Memory B cell (primary cell): ENCODE results near the gene MTA1.
A peak's percentile ranks its signal among the peaks of the same experiment; 100 is the strongest.

Source experiments
- ATAC-seq: fragments of 150-1000 bp; cut with Tn5 transposase; 2 replicates; pipeline ENCODE4 v1.10.0; 2021; ENCODE audit warnings: low read depth, mild to moderate bottlenecking, moderate library complexity
- DNase-seq, 2 donors: peaks; one replicate each; pipeline ENCODE4 v3.0.0; 2022; ENCODE audit warnings: low spot score in 2 of 2
- H3K27ac Mint-ChIP-seq: one replicate; pipeline ENCODE4 v1.8.0; 2022; ENCODE audit warnings: mild to moderate bottlenecking, moderate library complexity, mixed read lengths
- H3K27me3 Mint-ChIP-seq: one replicate; pipeline ENCODE4 v1.8.0; 2022; ENCODE audit warnings: mixed read lengths
- H3K36me3 Mint-ChIP-seq: one replicate; pipeline ENCODE4 v1.8.0; 2022; ENCODE audit warnings: mild to moderate bottlenecking, mixed read lengths
- H3K4me1 Mint-ChIP-seq: one replicate; pipeline ENCODE4 v1.8.0; 2022; ENCODE audit warnings: mixed read lengths
- H3K4me3 Mint-ChIP-seq: one replicate; pipeline ENCODE4 v1.8.0; 2022; ENCODE audit warnings: mild to moderate bottlenecking, moderate library complexity, mixed read lengths
- H3K9me3 Mint-ChIP-seq: one replicate; pipeline ENCODE4 v1.8.0; 2022; ENCODE audit warnings: mixed read lengths

Gene MTA1

DNA sequence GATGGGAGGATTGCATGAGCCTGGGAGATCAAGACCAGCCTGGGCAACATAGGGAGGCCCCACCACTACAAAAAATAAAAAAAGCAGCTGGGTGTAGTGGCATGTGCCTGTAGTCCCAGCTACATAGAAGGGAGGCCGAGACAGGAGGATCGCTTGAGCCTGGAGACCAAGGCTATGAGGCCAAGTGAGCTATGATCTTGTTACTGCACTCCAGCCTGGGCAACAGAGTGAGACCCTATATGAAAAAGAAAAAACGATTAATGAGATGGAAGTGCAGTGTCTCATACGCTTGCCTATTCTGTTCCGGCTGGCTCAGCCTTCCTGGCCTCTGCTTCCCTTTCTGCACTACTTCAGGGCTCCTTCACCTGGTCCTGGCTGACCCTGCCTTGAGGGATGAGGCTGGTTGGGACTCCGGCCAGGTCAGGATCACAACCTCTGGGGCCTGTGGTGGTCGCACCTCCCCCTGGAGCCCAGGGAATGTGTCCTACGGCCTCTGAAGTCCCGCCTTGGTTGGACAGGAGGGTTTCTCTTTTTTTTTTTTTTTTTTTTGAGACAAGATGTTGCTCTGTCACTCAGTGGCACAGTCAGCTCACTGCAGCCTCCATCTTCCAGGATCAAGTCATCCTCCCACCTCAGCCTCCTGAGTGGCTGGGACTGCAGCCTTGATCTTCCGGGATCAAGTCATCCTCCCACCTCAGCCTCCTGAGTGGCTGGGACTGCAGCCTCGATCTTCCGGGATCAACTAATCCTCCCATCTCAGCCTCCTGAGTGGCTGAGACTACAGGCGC is 82.1 kb downstream of the MTA1 start:
- H3K27me3 Mint-ChIP-seq = peaks cover 5% of the 10 kb centered on the region
- H3K27ac Mint-ChIP-seq = peak overlapping the region; percentile 46
- H3K9me3 Mint-ChIP-seq = no peaks in the 10 kb centered on the region
- DNase-seq (no peak), ATAC-seq (no peak)
- no peaks in the 10 kb centered on the region for H3K36me3 Mint-ChIP-seq
- no peak overlapping the region for H3K4me3 Mint-ChIP-seq
- no peaks in the 10 kb centered on the region for H3K4me1 Mint-ChIP-seq

DNA sequence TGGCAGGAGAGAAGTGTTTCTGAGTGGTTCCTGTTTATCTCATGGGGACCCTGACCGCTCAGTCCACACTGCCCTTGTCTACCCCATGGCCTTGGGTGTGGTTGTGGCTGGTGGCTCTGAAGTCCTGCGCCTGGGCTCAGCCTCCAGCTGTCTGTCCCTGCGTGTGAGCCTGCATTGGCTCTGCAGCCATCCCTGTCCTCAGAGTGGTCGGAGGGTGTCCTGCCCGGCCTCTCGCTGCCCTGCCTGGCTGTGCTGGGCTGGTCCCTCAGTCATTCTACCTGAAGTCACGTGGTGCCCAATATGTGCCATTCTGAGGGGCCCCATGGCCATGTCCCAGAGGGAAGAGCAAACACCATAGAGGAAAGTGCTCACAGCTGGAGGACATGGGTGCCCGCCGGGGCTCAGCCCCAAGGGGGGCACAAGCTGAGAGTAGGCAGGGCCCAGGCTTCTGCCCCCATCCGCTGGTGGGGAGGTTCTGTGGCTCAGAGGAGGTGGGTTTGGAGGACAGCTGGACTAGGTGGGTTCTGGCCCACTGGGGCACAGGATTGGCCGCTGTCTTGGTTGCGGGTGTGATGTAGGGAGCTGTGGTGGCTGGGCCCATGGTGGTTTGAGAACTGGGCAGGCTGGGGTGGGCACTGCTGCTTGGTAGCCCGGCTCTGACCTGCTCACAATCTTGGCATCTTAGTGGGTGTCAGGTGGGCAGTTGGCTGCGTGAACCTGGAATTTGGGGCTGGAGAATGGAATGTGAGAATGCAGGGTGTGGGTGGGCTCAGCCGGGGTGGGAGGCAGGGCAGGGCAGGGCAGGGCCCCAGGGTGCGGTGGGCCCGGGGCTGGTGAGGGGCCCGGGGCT is 83.0 kb downstream of the MTA1 start:
- Mint-ChIP-seq H3K36me3 (no peaks in the 10 kb centered on the region), H3K4me1 (no peaks in the 10 kb centered on the region), H3K4me3 (peak overlapping the region; percentile 25), H3K9me3 (no peaks in the 10 kb centered on the region), H3K27me3 (peaks cover 7% of the 10 kb centered on the region), H3K27ac (peak overlapping the region; percentile 73)
- DNase-seq = no peak
- no peak for ATAC-seq

DNA sequence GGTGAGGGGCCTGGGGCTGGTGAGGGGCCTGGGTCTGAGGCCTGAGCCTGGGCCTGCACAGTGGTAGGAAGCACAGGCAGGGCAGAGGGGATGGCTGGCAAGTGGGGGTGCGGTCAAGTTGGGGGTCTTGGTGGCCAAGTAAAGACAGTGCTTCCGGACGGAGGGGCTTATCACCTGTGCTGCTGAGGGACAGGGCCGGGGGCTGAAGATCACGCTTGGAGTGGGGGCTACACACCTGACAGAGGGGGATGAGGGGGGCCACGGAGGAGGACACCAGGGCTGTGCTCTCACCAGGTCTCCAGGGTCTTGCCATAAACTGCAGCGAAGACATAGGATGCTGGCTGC is 83.6 kb downstream of the MTA1 start:
- Mint-ChIP-seq H3K27me3 (peaks cover 10% of the 10 kb centered on the region), H3K4me1 (peaks cover 3% of the 10 kb centered on the region), H3K4me3 (no peak overlapping the region), H3K9me3 (no peaks in the 10 kb centered on the region), H3K36me3 (no peaks in the 10 kb centered on the region), H3K27ac (peak overlapping the region; percentile 73)
- ATAC-seq = no peak
- DNase-seq = no peak

DNA sequence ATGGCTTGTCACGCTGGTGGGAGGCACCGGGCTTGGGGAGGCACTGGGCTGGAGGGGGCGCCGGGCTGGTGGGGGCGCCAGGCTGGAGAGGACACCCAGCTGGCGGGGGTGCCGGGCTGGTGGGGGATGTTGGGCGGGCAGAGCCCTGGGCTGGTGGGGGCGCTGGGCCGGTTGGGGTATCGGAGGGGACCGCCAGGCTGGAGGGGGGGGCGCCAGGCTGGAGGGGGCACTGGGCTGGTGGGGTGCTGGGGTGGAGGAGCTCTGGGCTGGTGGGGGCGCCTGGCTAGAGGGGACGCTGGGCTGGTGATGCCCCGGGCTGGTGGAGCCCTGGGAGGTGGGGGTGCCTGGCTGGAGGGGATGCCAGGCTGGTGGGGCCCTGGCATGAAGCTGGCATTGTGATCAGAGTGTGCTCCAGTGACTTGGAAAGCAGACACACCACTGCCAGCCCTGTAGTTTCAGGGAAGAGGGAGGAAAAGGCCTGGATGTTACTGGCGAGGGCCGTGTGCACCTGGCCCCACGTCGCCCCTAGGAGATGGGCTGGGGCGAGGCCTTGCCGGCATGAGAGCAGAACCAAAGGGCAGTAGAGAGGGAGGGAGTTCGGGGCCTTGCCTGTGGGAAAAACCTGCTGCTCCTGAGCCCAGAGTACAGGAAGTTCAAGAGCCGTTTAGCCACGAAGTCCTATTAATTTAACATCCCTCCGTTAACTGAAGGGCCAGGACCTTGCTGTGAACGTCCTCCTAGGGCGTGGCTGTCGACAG is 84.5 kb downstream of the MTA1 start:
- Mint-ChIP-seq H3K4me1 (peaks cover 3% of the 10 kb centered on the region), H3K4me3 (no peak overlapping the region), H3K27ac (no peak overlapping the region), H3K9me3 (no peaks in the 10 kb centered on the region), H3K36me3 (peaks cover 2% of the 10 kb centered on the region), H3K27me3 (peaks cover 15% of the 10 kb centered on the region)
- ATAC-seq (no peak), DNase-seq (no peak)

DNA sequence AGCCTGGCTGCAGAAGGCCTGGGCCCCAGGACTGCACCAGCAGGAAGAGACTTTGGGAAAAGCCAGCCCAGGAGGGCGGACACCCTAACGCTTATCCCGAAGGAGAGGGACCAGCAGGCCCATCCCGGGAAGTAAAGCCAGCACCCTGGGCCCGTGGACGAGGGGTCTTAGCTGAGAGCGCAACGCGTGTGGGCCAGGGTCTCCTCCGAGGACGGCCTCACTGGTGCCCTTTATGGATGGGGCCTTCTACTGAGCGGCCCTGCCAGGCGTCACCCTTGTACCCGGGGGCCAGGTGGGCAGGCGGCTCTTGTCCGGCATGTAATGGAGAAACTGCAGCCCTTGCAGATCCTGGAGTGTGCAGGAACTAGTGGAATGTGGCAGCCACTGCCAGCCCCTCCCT is 85.5 kb downstream of the MTA1 start:
- Mint-ChIP-seq H3K36me3 (peaks cover 2% of the 10 kb centered on the region), H3K27me3 (peaks cover 15% of the 10 kb centered on the region), H3K4me3 (no peak overlapping the region), H3K27ac (no peak overlapping the region), H3K4me1 (peaks cover 3% of the 10 kb centered on the region), H3K9me3 (no peaks in the 10 kb centered on the region)
- no peak for ATAC-seq
- DNase-seq = no peak

DNA sequence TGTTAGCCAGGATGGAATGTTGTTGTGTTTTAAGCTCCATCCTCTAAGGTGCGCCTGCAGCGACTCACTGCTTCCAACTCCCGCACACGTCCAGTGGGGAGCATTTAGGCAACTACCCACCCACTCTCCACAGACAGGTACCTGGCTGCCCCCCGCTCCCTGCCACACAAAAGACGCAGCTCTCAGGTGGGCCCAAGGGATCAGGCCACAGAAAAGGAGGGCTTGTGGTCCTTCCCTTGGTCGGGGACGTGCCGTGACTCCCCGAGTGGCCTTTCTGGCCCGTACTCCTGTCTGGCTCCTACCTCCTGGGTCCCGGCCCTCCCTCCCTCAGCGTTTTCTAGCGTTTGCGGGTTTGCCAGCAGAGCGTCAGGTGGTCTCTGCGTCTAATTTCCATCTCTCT is 87.6 kb downstream of the MTA1 start:
- no peak overlapping the region for H3K27ac Mint-ChIP-seq
- no peak overlapping the region for H3K4me3 Mint-ChIP-seq
- no peaks in the 10 kb centered on the region for H3K9me3 Mint-ChIP-seq
- peaks cover 5% of the 10 kb centered on the region for H3K4me1 Mint-ChIP-seq
- no peak for ATAC-seq
- H3K36me3 Mint-ChIP-seq = peaks cover 2% of the 10 kb centered on the region
- H3K27me3 Mint-ChIP-seq = peaks cover 23% of the 10 kb centered on the region
- DNase-seq = no peak

DNA sequence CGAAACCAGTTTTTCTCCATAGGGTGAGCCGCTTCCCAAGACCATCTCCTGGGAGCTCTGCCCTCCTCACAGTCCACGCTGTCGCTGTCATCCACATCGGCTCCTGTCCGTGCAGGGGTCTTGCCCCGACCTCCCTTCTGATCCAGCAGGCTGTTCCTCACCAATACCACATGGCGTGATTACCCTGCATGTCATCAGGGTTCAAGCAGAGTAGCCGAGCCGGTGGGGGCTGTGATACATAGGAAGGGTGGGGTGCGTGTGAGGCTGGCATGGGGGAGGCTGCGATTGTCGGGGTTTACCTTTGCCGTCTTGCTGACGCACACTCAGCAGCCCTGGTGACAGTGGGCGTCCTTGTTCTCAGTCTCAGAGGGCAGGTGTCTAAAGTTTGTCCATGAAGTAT is 88.4 kb downstream of the MTA1 start:
- DNase-seq = no peak
- no peak for ATAC-seq
- Mint-ChIP-seq H3K4me1 (peaks cover 5% of the 10 kb centered on the region), H3K27ac (no peak overlapping the region), H3K27me3 (peaks cover 21% of the 10 kb centered on the region), H3K4me3 (no peak overlapping the region), H3K9me3 (no peaks in the 10 kb centered on the region), H3K36me3 (peaks cover 2% of the 10 kb centered on the region)

DNA sequence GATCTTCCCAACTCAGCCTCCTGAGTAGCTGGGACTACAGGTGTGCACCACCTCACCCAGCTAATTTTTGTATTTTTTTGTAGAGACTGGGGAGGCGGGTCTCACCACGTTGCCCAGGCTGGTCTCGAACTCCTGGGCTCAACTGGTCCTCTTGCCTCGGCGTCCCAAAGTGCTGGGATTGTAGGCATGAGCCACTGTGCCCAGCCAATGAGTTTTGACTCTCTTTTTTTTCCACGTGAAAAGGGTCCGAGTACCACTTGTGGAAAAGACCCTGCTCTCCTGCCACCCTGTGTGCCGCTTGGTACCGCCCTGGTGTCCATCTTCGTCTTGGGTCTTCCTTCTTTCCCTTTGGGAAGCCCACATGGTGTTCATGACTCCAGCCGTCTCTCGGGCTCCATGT is 89.0 kb downstream of the MTA1 start:
- peaks cover 21% of the 10 kb centered on the region for H3K27me3 Mint-ChIP-seq
- H3K4me3 Mint-ChIP-seq = no peak overlapping the region

DNA sequence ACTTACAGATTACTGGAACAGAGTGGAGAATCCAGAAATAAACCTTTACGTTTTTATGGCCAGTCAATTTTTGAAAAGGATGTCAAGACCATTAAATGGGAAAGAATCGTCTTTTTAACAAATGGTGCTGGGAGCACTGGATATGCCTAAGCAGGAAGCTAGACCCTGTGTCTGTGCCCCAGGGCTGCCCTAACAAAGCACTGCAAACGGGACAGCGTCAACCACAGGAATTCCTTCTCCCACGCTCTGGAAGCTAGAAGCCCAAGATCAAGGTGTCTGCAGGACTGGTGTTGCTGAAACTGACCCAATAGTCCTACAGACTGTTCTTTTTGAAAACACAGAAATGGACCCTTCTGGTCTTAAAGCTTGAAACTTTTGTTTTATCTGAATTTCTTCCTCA is 97.5 kb downstream of the MTA1 start:
- Mint-ChIP-seq H3K27ac (no peak overlapping the region), H3K9me3 (peaks cover 1% of the 10 kb centered on the region), H3K4me3 (no peak overlapping the region), H3K4me1 (peaks cover 6% of the 10 kb centered on the region), H3K36me3 (no peaks in the 10 kb centered on the region), H3K27me3 (peaks cover 24% of the 10 kb centered on the region)
- DNase-seq (no peak), ATAC-seq (no peak)

More for the DNA sequence above, 89.0 kb downstream of the MTA1 start:
- H3K27ac Mint-ChIP-seq = no peak overlapping the region
- DNase-seq = no peak
- ATAC-seq = no peak
- peaks cover 2% of the 10 kb centered on the region for H3K36me3 Mint-ChIP-seq
- peaks cover 5% of the 10 kb centered on the region for H3K4me1 Mint-ChIP-seq
- H3K9me3 Mint-ChIP-seq = no peaks in the 10 kb centered on the region

DNA sequence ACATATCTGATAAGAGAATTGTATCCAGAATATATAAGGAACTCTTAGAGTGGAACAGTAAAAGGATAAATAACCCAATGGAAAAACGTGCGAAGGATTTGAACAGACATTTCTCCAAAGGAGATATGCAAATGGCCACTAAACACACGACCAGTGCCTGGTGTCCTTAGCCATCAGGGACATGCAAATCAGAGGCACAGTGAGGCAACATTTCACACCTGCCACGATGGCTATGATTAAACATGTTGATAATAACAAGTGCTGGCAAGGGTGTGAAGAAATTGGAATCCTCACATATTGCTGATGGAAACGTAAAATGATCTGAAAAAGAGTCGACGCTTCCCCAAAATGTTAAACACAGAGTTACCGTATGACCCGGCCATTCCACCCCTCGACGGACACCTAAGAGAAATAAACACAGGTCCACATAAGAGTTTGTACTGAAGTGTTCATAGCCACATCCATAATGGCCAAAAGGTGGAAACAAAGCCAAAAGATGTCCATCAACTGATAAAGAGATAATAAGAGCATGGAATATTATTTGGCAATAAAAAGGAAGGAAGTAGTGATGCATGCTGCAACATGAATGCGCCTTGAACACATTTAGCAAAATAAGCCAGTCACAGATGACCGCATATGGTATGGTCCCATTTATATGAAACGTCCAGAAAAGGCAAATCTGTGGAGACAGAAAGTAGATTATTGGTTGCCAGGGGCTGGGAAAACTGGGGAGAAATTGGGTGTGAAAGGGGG is 100.5 kb downstream of the MTA1 start:
- Mint-ChIP-seq H3K27me3 (peaks cover 17% of the 10 kb centered on the region), H3K4me3 (no peak overlapping the region), H3K27ac (no peak overlapping the region)

More for the DNA sequence above, 100.5 kb downstream of the MTA1 start:
- H3K4me1 Mint-ChIP-seq = peaks cover 6% of the 10 kb centered on the region
- DNase-seq (no peak), ATAC-seq (no peak)
- no peaks in the 10 kb centered on the region for H3K36me3 Mint-ChIP-seq
- no peaks in the 10 kb centered on the region for H3K9me3 Mint-ChIP-seq
